Type B pancreatic cell (in vitro differentiated cells): ENCODE measurements around the gene ITGB2. TPM values are rescaled to one million over a fixed set of nuclear protein-coding genes. Genes with fewer than 3 reads are reported as not detected.
"Not testable (repeated sequence)": the region's sequence is repeated elsewhere in the genome, so short reads cannot be mapped to it uniquely, and the experiment has no call there.

Experiments used
- DNase-seq: peaks from one replicate; pipeline ENCODE4 v3.0.0; 2021; ENCODE audit warnings: mixed read lengths; ENCODE audit not compliant: unreplicated experiment; ENCODE audit errors: extremely low spot score
- H3K27ac Mint-ChIP-seq: 2 replicates; pipeline ENCODE4 v1.8.0; 2021; ENCODE audit warnings: mild to moderate bottlenecking, mixed read lengths
- H3K27me3 Mint-ChIP-seq: 2 replicates; pipeline ENCODE4 v1.8.0; 2021; ENCODE audit warnings: mixed read lengths
- H3K36me3 Mint-ChIP-seq: 2 replicates; pipeline ENCODE4 v1.8.0; 2021; ENCODE audit warnings: mixed read lengths
- H3K4me1 Mint-ChIP-seq: one replicate; pipeline ENCODE4 v1.8.0; 2021; ENCODE audit warnings: mixed read lengths; ENCODE audit not compliant: unreplicated experiment
- H3K4me3 Mint-ChIP-seq: 2 replicates; pipeline ENCODE4 v1.8.0; 2021; ENCODE audit warnings: mild to moderate bottlenecking, mixed read lengths
- H3K9me3 Mint-ChIP-seq: 2 replicates; pipeline ENCODE4 v1.8.0; 2021; ENCODE audit warnings: mixed read lengths
- total RNA-seq: library from RNA; stranded (reverse); gene quantifications from 2 replicates; pipeline ENCODE4 v1.2.1, GENCODE V29; 2021; ENCODE audit warnings: low replicate concordance
- TF ChIP-seq, protein P1 (sequence below): fragments of 200-600 bp; sonication (generic); conservative IDR thresholded peaks from 2 replicates; pipeline ENCODE4 v1.5.0; 2021; ENCODE audit warnings: antibody characterized with exemption, mild to moderate bottlenecking

Gene ITGB2
- total RNA-seq, 1 donor from 2014 or later: 0.80 TPM

DNA sequence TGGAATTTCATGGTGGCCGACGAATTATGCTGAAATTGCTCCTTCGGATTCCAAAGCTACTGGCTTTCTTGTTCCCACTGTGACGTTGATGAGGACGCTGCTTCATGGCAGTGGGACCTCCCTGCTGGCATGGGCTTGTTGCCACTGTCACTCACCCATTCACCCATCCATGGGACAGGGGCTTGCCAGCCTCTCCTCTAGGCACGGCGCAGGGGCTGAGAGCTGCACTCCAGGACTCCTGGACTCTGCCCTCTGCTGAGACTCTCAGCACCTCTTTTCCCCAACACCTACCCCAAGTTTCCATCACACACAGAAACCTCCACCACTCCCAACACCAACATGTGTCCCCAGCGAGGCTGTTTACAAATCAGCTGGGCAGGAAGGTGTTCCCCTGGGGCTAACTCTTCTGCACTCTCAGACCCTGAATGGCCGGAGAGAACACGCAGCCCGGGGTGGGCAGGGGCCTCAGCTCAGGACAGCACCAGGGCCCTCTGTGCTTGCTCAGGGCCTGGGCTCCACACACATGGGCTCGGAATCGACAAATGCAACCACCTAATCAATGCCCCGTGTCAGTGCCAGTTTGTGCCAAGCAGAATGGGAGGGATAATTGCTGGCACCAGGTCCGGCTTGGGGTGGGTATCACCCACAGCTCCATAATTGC lies 3.1 kb downstream of the ITGB2 start:
- Mint-ChIP-seq H3K4me3 (no peak overlapping the region), H3K9me3 (no peaks in the 10 kb centered on the region), H3K36me3 (no peaks in the 10 kb centered on the region), H3K27ac (no peak overlapping the region), H3K4me1 (no peaks in the 10 kb centered on the region), H3K27me3 (peaks cover 34% of the 10 kb centered on the region)
- TF ChIP-seq, protein P1, sequence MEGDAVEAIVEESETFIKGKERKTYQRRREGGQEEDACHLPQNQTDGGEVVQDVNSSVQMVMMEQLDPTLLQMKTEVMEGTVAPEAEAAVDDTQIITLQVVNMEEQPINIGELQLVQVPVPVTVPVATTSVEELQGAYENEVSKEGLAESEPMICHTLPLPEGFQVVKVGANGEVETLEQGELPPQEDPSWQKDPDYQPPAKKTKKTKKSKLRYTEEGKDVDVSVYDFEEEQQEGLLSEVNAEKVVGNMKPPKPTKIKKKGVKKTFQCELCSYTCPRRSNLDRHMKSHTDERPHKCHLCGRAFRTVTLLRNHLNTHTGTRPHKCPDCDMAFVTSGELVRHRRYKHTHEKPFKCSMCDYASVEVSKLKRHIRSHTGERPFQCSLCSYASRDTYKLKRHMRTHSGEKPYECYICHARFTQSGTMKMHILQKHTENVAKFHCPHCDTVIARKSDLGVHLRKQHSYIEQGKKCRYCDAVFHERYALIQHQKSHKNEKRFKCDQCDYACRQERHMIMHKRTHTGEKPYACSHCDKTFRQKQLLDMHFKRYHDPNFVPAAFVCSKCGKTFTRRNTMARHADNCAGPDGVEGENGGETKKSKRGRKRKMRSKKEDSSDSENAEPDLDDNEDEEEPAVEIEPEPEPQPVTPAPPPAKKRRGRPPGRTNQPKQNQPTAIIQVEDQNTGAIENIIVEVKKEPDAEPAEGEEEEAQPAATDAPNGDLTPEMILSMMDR: no peak
- DNase-seq: no peak

DNA sequence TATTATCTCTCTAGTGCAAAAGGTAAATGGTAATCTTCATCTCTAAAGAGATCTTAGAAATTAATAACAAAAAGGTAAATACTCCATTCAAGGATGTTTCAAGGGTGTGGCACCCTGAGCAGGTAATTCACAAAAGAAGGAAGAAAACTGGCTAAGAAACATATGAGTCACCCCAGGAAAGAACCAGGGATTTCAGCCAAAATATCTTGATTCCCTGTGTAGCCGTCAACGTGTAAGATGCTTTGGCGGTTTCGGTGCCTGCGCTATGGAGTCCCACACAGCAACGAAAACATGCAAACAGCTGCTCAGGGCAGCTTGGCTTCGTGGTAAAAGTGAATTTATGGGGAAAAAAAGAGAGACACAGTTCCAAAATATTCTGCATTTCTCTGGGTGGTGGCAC lies 3.7 kb downstream of the ITGB2 start:
- peak overlapping the region; percentile 10 for H3K27ac Mint-ChIP-seq
- H3K27me3 Mint-ChIP-seq: peaks cover 32% of the 10 kb centered on the region
- H3K4me3 Mint-ChIP-seq: no peak overlapping the region
- DNase-seq: no peak
- no peaks in the 10 kb centered on the region for H3K4me1 Mint-ChIP-seq
- H3K36me3 Mint-ChIP-seq: no peaks in the 10 kb centered on the region
- H3K9me3 Mint-ChIP-seq: no peaks in the 10 kb centered on the region
- TF ChIP-seq, protein P1: no peak

DNA sequence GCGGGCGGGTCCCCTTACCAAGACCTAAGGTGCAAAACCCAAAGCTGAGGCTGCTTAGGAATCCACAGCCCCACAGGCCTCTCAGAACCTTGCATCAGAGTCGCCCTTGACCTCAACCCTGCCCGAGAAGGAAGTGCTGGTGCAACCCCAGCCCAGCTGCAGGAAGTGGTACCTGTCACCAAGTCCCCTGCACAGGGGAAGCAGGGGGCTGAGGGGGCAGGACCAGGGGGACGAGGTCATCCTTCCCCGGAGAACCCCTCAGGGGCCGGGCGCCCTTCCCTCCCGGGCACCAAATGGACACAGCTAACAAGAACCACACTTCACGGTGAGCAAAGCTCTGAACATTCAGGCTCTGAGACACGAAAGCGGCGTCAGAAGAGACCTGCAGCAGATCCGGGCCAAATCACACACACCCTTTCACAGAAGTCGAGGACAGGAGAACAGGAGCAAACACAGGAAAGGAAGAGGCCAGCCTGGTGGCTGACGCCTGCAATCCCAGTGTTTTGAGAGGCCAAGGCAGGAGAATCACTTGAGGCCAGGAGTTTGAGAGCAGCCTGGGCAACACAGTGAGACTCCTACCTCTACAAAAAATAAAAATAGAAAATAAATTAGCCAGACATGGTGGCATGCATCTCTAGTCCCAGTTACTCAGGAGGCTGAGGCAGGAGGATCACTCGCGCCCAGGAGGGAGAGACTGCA lies 6.4 kb downstream of the ITGB2 start:
- TF ChIP-seq, protein P1: no peak
- peaks cover 6% of the 10 kb centered on the region for H3K4me1 Mint-ChIP-seq

DNA sequence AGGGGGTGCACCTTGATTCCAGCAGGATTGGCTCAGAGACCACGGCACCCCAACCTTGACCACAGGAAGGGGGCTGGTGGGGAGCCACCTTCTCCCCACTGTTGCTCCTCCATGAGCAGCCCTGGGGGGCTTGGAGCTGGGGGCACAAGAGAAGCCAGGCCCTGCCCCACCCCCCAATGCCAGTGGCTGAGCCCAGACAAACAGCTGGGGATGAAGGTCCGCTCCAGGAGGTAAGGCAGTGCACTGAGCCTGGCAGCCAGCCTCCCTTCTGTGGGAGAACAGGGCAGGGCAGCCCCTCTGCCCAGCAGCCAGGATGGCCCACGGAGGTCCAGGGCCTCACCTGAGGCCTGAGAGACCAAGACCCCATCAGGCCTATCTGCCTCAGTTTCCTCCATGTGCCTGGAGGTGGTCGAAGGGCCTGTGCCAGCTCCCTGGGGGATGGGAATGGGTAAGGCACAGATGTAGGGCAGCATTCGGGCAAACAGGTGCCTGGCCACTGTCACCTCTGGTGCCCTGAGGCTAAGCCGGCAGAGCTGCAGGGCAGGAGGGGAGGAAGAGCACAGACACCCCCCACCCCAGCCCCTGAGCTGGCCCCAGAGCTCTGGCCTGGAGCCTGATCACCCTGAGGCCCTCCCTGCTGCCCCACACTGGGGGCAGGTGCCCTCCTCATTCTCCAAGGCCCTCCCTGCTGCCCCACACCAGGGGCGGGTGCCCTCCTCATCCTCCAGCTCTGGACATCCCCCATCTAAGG lies 7.1 kb downstream of the ITGB2 start:
- H3K27ac Mint-ChIP-seq: no peak overlapping the region
- H3K36me3 Mint-ChIP-seq: no peaks in the 10 kb centered on the region
- TF ChIP-seq, protein P1: no peak
- H3K4me3 Mint-ChIP-seq: no peak overlapping the region
- DNase-seq: no peak
- no peaks in the 10 kb centered on the region for H3K9me3 Mint-ChIP-seq
- H3K4me1 Mint-ChIP-seq: peaks cover 11% of the 10 kb centered on the region
- H3K27me3 Mint-ChIP-seq: peaks cover 18% of the 10 kb centered on the region

More for the DNA sequence above, 6.4 kb downstream of the ITGB2 start:
- H3K27ac Mint-ChIP-seq: no peak overlapping the region
- peaks cover 18% of the 10 kb centered on the region for H3K27me3 Mint-ChIP-seq
- H3K4me3 Mint-ChIP-seq: no peak overlapping the region
- no peaks in the 10 kb centered on the region for H3K9me3 Mint-ChIP-seq
- no peaks in the 10 kb centered on the region for H3K36me3 Mint-ChIP-seq
- DNase-seq: no peak

DNA sequence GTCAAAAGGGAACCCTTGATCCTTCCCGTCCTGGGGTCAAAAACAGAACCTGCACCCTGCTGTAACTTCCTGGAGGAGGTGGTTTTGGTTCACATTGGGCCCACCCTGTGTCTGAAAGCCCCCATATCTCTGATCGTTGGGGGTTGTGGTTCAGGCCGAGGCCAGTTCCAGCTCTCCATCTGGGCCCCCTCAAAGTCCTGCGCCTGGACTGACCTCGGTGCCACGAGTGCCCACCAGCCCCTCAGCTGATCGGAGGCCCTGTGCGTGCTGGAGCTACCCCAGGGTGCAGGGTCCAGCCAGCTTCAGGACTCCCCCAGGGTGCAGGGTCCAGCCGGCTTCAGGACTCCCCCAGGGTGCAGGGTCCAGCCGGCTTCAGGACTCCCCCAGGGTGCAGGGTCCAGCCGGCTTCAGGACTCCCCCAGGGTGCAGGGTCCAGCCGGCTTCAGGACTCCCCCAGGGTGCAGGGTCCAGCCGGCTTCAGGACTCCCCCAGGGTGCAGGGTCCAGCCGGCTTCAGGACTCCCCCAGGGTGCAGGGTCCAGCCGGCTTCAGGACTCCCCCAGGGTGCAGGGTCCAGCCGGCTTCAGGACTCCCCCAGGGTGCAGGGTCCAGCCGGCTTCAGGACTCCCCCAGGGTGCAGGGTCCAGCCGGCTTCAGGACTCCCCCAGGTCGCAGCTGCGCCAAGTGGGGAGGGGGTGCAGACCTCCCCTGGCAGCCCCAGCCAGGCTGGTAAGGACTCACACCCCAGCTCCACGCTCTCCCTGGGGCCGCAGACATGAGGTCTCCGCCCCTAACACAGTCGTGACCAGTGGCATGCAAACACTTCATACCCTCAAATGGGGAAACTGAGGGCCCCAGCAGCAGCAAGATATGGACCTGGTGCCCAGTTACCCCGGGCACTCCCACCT lies 7.9 kb downstream of the ITGB2 start:
- H3K9me3 Mint-ChIP-seq, H3K36me3 Mint-ChIP-seq, DNase-seq, H3K4me3 Mint-ChIP-seq, H3K27ac Mint-ChIP-seq: not testable (repeated sequence)
- H3K4me1 Mint-ChIP-seq: peaks cover 13% of the 10 kb centered on the region
- peaks cover 18% of the 10 kb centered on the region for H3K27me3 Mint-ChIP-seq
